B cell (primary cell): ENCODE data around the gene MRPL34.

Experiments
- CTCF ChIP-seq: fragments of 200-600 bp; IDR thresholded peaks from one replicate; pipeline ENCODE4 v1.8.0; 2022; ENCODE audit warnings: antibody characterized with exemption, mild to moderate bottlenecking
- EZH2 ChIP-seq: IDR thresholded peaks from 2 replicates; pipeline ENCODE4 v1.6.1; 2012; ENCODE audit warnings: borderline replicate concordance, low read depth, mild to moderate bottlenecking, moderate library complexity, low read length; ENCODE audit not compliant: insufficient read depth, poor library complexity, severe bottlenecking

GRCh38 chr19:17351815-17352435 lies 46.3 kb downstream of the MRPL34 start:
- TF ChIP-seq CTCF = no peak
- TF ChIP-seq EZH2 = no peak
